ENCODE measurements around the gene PHAX.
"Not testable (repeated sequence)": the region's sequence is repeated elsewhere in the genome, so short reads cannot be mapped to it uniquely, and the experiment has no call there.

PHAX gene

GRCh38 chr5:126656401-126657007, 55.8 kb downstream of the PHAX start:
- DNase-seq (ENCODE audit: low spot score): peak; percentile 52

GRCh38 chr5:126658561-126658960, 57.8 kb downstream of the PHAX start:
- no peak for DNase-seq (ENCODE audit: low spot score)

- DNase-seq (ENCODE audit: low spot score): no peak
These were observed 59.2 kb downstream of the PHAX start for GRCh38 chr5:126659805-126660482.

GRCh38 chr5:126664586-126664985, 63.8 kb downstream of the PHAX start:
- no peak for DNase-seq (ENCODE audit: low spot score)

GRCh38 chr5:126670109-126670508, 69.4 kb downstream of the PHAX start:
- DNase-seq (ENCODE audit: low spot score): not testable (repeated sequence)

GRCh38 chr5:126671681-126672080, 70.9 kb downstream of the PHAX start:
- not testable (repeated sequence) for DNase-seq (ENCODE audit: low spot score)

- DNase-seq (ENCODE audit: low spot score): no peak
These were observed 72.7 kb downstream of the PHAX start for GRCh38 chr5:126673477-126673876.

GRCh38 chr5:126674145-126674544, 73.4 kb downstream of the PHAX start:
- DNase-seq (ENCODE audit: low spot score): no peak

- DNase-seq (ENCODE audit: low spot score): no peak
These were observed 74.6 kb downstream of the PHAX start for GRCh38 chr5:126675338-126675737.

- DNase-seq (ENCODE audit: low spot score): peak; percentile 81
These were observed 75.5 kb downstream of the PHAX start for GRCh38 chr5:126676195-126676624.
